HG03039 (cell line): ENCODE data around the gene FSTL3.
"Not testable (repeated sequence)": the region's sequence is repeated elsewhere in the genome, so short reads cannot be mapped to it uniquely, and the experiment has no call there.

Source experiments
- ATAC-seq: cut with Tn5 transposase; IDR thresholded peaks from one replicate; pipeline ENCODE4 v1.9.1; 2021; ENCODE audit warnings: mild to moderate bottlenecking, moderate library complexity; ENCODE audit not compliant: unreplicated experiment

The FSTL3 gene

DNA sequence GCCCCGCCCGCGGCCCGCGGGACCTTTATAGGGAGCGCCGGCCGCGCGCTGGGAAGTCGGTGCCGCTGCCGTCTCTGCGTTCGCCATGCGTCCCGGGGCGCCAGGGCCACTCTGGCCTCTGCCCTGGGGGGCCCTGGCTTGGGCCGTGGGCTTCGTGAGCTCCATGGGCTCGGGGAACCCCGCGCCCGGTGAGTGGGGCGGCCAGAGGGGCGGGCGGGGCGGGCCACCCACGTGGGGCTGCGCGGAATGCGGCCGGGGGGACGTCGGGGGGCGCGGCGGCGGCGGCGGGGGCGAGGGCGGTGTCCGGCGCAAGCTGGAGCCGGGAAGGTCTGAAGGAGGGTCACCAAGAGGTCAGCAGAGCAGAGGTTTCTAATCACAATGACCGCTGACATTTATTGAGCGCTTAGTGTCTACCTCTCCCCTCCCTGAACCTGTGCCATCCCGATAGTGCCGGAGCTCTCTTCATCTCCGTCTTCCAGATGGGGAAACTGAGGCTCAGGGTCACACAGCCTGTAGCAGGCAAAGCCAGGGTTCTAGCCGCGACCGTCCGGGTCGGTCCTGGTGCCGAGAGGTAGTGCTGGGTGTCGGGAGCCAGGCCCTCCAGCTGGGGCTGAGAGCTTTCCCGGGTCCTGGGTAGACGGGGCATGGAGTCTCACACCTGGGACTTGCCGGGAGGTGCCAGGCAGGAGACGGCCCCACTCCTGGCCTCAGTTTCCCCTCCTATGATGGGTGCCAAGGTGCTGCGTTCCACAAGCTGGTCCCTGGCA, at the start of gene FSTL3:
FSTL3 (plus strand) TSS at position 54 of the 767 bp plus-strand sequence; CDS start at position 86, 32 bp downstream.
- ATAC-seq = no peak

DNA sequence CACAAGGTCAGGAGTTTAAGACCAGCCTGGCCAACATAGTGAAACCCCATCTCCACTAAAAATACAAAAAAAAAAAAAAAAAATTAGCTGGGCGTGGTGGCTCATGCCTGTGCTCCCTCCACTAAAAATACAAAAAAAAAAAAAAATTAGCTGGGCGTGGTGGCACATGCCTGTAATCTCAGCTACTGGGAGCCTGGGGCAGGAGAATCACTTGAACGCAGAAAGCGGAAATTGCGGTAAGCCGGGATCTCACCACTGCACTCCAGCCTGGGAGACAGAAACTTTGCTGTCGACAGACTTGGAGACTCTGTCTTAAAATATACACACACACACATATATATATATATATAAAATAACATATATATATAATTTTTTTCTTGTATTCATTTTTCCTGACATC, 49.6 kb upstream of the FSTL3 start:
- ATAC-seq = not testable (repeated sequence)

DNA sequence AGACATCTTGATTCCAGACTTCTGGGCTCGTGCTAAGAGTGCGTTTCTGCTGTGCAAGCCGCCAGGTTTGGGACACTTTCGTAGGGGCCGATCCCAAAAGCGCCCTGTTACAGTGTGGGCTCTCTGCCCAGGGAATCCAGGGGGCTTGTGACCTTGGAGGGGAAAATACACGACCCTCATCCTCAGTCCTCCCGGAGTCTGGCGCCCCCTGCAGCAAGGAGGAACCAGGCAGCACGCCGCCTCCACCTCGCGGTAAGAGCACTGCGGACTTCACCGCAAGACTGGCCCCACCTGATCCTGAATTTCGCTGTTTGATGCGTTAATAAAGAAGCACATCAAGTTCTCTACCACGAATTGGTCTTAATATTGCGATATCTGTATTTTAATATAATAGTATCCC, 48.0 kb upstream of the FSTL3 start:
- no peak for ATAC-seq

DNA sequence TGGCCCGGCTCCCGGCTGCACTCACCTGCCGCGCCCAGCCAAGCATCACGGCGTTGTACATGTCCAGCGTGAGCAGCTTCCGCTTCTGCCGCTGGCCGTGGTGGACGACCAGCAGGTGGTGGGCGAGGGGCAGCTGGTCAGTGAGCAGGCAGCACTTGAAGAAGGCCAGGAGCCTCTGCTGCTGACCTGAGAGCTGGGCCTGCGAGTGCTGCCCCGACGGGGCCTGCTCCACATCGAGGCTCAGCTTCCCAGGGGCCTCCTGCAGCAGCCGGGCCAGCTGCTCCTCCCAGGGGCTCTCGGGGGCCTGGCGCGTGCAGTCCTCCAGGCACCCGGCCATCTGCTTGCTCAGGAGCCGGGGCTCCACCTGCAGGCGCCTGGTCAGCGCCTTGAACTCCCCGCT, 46.7 kb upstream of the FSTL3 start:
- not testable (repeated sequence) for ATAC-seq

DNA sequence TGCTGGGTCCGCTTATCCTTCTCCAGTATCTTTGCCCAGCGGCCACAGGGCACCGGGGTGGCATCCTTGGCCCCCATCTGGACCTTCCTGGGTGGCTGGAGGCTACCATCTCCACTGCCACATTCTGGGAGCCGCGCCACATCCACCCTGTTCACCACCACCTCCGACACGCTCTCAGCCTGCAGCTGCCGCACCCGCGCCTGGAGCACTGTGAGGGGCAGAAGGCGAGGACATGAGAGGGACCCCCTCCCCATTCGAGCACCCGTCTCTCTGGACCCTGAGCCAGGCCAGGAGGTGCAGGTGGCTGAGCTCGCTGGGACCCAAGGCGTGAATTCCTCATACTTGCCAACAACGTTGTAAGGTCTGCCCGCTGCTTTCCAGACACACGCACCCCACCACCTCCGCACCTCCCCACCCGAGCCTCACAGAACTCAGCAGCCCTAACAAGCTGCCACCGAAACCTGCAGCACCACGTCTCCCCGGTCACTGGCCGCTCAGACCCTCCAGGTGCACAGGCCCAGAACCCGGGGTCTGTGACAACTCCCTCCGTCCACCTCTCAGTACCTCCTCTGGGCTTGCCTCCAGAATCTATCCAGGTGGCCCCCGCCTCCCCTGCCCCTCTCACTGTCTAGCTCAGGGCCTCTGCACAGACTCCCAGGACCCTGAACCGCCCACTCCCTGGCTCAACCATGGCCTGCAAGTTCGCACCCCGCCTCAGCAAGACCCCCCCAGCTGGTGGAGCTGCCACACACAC, 46.1 kb upstream of the FSTL3 start:
- no peak for ATAC-seq

DNA sequence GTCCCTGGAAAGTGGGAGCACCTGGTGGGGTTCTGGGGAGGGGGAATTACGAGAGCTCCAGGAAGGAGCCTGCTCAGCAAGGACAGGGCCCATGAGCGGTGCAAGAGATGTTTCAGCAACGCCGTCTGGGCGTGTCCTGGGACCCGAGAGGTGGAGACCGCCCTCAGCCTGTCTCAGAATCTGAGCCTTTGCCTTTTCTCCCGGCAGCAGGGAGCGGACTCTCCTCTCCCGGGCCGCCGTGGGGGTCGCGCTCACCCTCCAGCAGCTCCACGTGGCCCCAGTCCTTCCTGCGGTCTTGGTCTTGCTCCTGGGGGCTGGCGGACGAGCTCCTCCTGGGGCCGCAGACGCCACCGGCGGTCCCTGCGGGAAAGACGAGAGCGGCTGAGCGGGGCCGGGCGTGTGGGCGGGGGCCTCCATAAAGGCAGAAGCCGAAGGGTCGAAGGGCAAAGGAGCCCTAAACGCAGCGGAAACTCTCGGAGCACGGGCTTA, 43.6 kb upstream of the FSTL3 start:
- ATAC-seq = peak; percentile 13

DNA sequence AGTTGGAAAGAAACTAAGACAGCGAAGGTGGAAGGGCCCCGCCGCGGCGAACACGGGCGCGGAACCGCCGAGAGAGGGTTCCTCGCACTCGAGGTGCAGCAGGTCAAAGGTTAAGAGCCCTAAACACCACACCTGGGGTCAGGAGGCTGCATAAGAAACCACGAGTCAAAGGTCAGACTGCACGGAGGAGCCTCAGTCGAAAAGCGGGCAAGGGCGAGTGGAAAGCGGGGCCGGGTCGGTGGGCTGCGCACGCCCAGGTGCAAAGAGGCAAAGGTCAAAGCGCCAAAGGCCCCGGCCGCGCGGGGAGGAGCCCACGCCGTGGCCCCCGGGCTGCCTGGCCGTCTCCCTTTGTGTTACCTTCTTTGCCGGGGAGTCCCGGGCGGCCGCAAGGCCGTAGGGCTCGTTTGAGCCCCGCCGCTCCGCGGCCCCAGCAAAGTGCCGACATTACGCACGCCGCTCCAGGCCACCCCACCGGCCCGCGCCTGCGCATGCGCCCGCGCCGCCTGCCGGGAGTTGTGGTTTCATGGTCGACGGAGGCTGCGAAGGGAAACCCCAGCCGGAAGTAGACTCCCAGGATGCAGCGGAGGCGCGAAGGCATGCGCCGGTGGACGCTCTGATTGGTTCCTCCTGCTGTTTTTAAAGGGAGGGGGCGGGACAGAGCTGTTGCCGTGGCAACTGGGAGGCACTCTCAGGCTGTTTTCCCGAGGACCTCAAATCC, 43.0 kb upstream of the FSTL3 start, which contains the start of gene POLRMT:
POLRMT (minus strand) TSS at position 470 of the 718 bp plus-strand sequence; CDS start at position 445, 25 bp downstream.
- peak; percentile 80 for ATAC-seq

DNA sequence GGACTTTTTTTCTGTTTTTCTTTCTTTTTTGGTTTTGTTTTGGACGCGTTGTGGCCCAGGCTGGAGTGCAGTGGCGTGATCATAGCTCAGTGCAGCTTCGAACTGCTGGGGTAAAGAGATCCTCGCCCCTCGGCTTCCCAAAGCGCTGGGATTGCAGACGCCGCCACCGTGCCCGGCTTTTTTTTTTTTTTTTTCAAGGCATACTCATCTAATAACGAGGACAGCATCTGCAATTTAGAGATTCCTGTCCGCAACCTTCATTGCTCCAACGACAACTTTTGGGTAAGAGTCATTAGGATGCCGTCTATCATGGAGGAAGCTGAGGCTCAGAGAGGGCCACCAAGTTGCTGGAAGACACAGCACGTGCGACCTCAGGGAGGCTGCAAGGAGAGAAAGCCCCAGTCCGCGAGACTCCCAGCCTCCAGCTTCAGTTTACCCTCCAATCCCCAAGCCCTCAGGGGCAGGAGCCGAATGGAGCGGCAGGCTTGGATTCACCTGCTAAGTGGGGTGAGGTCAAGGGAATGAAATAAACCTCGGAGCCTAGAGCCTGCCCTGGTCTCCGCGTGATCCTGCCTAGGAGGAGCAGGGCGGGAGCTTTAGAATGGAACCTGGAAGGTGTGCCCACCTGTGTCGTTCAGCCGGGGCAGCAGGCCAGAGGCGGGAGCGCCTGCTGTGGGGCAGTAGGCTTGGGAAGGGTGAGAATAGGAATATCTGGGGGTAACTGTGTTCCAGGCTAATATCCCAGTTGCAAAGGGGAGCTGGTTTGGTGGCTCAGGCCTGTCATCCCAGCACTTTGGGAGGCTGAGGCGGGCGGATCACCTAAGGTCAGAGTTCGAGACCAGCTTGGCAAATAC, 42.2 kb upstream of the FSTL3 start:
- ATAC-seq = no peak

DNA sequence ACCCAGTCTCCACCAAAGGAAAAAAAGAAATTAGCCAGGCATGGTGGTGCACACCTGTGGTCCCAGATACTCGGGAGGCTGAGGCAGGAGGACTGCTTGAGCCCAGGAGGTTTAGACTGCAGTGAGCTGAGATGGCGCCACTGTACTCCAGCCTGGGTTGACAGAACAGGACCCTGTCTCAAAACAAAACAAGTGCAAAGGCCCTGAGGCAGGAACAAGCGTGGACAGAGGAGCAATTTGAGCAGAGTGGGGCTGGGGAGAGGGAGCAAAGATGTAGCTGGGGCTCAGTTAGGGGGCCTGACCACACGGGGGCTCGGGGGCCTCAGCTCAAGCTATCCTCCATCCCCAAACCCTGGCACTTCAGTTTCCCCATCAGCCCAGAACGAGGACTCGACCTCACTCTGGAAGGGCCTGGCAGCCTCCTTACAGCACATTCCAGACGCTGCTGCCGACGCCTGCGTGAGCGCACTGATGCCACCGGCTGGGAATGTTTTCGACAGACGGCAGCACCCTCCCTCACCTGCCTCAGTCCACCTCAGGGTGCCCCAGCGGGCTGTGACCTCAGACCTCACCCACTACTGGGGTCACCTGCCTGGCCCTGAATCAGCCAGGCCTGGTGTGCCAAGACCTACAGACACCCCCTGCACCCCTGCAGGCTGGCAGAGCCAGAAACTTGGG, 41.1 kb upstream of the FSTL3 start:
- no peak for ATAC-seq

DNA sequence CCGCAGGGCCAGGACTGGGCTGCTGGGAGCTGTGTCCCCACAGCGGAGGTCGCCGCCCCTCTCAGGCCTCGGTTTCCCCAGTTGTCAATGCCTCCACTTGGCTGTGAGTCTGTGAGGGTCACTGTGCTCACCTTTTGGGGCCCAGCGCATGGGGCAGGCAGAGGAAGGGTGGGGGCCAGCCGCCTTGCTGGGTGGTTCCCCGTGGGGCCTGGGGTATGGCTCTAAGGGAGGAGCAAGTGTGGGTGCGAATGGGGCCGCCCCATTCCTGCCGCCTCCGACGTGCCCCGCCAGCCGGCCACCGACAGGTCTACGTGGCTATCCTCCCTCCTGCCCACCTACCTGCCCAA, 37.3 kb upstream of the FSTL3 start:
- no peak for ATAC-seq

DNA sequence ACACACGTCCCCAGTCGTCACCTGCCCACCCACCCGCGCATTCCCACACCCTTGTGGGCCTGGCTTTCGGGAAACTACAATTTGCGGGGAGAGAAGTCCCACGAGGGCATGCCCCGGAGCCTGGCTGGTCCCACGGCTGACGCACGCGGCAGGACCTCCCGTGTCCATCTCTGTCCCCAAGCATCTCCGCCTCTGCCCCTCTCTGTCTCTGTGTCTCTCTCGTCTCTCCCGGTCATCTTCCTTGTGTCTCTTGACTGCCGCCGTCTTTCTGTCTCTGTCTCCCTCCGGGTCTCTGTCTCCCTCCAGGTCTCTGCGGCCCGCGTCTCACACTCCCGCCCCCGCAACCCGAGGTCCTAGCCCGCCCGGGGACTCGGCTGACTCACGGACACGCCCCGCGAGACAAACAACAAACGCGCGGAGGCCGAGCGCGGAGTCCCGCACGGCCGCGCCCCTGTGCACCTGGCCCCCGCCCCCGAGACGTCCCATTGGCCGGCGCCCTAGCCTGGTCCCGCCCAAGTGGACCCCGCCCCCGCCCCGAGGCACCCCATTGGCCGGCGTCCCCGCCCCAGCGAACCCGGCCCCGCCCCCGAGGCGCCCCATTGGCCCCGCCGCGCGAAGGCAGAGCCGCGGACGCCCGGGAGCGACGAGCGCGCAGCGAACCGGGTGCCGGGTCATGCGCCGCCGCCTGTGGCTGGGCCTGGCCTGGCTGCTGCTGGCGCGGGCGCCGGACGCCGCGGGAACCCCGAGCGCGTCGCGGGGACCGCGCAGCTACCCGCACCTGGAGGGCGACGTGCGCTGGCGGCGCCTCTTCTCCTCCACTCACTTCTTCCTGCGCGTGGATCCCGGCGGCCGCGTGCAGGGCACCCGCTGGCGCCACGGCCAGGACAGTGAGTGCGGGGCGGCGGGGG, 36.7 kb upstream of the FSTL3 start, which contains the start of gene FGF22:
FGF22 (plus strand) TSS at position 627 of the 908 bp plus-strand sequence; CDS start at position 674, 47 bp downstream.
- peak; percentile 51 for ATAC-seq

DNA sequence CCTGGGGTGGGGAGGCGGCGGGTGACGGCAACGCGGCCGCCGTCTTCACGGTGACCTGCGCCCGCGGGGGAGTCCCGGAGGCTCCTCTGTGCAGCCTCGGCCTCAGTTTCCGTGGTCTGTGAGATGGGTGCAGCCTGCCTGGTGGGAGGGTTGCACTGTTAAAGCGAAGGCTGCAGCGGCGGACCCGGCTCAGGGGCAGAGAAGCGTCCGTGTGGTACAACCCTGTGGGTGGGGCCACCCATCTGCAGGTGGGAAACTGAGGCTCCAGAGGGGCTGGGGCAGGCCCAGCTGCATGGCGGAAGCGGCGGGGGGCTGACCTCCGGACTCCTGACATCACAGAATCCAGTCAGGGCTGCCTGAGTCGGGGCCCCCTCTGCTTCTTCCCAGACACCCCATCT, 36.0 kb upstream of the FSTL3 start:
- no peak for ATAC-seq

DNA sequence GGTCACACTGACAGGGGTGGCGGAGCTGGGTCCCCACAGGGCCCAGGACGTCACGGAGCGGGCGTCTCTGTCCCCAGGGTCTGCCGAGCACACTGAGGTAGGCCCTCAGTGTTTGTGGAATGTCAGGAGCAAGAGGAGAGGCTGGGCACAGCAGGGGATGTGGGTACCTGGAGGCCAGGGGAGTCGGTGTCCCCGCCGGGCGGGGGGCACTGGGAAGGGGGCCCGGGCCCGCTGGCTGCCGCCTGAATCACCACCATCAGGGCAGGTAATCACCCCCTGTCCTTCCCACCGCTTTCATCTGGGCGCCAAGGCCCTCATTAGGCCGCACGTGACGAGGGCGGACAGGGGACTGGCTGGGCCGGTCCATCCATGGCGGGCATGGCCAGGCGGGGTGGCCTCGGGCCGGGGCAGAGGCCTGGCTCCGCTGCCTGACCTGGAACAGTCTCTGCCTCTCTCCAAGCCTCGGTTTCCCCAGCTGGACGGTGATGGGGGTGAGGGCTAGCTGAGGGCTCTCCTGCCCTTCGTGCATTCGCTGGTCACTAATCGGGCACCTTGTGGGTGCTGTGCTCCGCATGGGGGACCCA, 35.5 kb upstream of the FSTL3 start:
- no peak for ATAC-seq

DNA sequence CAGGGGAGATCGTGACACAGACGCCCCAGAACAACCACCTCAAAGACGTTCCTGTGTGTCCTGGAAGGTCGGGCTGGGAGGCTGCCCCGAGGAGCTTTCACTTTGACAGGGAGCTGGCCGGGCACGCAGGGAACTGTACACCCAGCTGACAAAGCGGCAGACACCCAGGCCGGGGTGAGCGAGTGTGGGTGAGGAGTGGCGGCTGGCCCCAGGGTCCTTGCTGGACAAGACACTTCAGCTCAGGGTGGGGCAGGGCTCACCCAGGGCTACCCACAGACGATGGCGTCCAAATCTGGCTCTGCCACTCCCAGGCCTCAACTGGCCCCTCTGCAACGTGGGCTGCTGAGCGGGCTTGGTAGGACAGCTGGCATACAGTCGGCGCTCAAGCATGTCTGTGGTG, 34.5 kb upstream of the FSTL3 start:
- ATAC-seq = no peak

DNA sequence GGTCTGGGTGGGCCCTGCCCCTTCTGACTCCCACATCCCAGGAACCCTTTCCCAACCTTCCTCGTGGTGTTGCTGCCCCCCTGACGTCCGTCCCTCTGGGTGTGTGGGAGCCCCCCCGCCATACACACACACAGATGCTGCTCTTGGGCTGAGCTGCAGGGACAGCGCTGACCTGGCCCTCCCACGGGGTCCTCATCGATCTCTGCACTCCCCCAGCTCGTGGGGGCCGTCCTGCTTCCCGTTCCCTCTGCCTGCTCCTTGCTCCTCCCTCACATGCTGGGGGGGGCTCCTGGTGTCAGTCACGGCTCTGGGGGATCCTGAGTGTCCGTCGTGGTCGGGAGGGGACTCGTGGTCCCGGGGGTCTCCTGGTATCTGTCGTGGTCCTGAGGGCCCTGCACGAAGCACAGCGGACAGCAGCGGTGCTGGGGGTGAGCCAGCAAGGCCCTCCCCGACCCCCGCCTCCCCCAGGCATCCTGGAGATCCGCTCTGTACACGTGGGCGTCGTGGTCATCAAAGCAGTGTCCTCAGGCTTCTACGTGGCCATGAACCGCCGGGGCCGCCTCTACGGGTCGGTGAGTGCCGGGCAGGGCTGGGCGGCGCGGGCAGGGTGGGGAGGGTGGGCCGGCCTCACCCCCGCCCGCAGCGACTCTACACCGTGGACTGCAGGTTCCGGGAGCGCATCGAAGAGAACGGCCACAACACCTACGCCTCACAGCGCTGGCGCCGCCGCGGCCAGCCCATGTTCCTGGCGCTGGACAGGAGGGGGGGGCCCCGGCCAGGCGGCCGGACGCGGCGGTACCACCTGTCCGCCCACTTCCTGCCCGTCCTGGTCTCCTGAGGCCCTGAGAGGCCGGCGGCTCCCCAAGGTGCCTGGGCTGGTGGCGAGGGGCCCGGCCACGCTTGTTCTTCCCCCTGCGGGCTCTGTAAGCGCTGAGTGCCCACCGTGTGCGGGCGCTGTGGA, 33.1 kb upstream of the FSTL3 start:
- ATAC-seq = no peak

DNA sequence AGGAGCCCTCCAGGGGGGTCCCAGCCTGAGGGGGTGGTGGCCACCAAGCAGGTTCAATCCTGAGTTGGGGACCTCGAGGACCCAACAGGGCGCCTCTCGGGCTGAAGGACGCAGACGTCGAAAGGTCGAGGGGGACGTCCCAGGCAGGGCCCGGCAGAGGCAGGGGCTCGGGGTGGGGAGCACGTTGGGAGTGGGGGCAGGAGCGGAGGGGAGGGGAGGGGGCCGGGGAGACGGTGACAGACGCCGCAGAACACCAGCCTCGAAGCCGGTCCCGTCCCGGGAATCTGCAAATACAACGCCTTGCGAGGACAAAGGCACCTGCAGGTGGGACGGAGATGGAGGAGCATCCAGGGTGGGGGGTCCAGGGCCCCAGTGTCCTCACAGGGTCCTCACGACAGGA, 32.5 kb upstream of the FSTL3 start:
- no peak for ATAC-seq

DNA sequence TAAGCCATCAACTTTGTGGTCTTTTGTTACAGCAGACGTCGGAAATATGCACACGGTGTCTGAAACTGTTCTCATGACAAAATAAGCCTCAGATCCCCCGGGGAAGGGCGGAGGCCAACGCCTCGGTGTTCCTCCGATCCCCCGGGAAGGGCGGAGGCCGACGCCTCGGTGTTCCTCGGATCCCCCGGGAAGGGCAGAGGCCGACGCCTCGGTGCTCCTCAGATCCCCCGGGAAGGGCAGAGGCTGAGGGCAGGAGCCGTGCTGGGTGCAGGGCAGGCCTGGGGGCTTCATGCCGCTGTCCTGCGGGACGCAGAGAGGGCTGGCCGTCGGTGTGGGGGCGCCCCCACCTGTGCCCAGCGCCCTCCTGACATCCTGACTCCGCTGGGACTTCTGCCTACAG, 31.8 kb upstream of the FSTL3 start:
- no peak for ATAC-seq
